NCI-H2107 treated with DMSO at 0.1 percent for 48 hours (cell line): ENCODE data around the gene ITGA2B.
"Not testable (repeated sequence)": the region's sequence is repeated elsewhere in the genome, so short reads cannot be mapped to it uniquely, and the experiment has no call there.

Source experiments
- DNase-seq: peaks from one replicate; lab custom pipeline; 2025; ENCODE audit not compliant: unreplicated experiment; lab: John Stamatoyannopoulos, UW

Gene ITGA2B

GRCh38 chr17:44333371-44333770 is 56.1 kb downstream of the ITGA2B start:
- DNase-seq: no peak

DNA sequence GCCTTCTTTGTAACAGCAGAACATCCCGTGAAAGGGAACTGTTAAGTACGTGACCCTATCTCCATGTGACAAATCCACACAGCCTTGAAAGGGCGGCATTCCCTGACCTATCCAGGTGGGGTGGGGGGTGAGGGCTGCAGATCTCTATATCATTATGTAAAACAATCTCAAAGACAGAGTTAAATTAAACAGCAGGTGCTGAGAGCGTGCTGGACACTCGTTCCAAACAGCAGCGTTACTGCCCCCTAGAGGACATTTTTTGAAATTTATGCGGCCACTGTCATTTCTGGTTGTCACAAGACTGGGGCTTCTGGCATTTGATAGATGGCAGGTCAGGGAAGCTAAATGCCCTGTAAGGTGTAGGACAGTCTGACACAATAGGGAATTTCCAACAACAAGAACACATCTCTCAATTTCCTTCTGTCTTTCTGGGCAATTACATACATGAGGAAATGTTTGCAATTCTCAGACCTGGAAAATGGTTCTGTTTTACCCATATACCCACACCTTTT is 58.1 kb downstream of the ITGA2B start:
- peak; percentile 45 for DNase-seq

GRCh38 chr17:44330263-44330662 is 59.2 kb downstream of the ITGA2B start:
- DNase-seq: not testable (repeated sequence)

- DNase-seq: not testable (repeated sequence)
These were observed 59.9 kb downstream of the ITGA2B start for GRCh38 chr17:44329516-44329915.

DNA sequence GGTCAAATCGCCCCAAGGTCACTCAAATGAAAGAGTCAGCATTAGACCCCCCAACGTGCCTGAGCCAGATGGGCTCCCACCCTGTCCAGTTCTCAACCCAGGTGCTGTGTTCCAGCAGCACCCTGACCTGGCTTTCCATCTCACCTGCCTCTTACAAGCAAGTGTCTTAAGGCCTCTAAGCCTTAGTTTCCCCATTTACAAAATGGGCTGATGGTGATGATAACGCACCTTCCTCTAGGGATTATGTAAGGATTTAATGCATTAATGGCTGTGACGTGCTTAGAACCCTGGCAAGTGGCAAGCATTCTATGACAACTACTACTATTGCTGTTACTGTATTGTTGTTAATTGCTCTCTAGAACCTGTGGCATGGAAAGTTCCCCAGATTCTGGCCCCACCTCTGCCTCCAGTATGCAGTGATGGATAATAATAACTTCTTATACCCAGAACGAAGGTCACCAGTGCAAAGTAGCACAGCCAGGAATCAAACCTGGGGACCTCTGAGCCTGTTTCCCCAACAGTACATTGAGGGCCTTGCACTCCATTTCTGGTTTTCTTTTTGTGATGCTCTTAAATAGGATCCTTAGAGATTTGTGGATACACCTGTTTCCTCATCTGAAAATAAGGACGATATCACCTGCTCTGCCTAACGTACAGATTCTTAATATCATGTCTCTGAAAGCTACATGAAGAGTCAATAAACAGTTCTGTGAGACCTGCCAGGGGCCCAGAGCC is 61.6 kb downstream of the ITGA2B start:
- no peak for DNase-seq

GRCh38 chr17:44326861-44327444 is 62.5 kb downstream of the ITGA2B start:
- DNase-seq: peak; percentile 87

- DNase-seq: peak; percentile 27
These were observed 64.7 kb downstream of the ITGA2B start, which contains the start of gene SLC25A39 for GRCh38 chr17:44324571-44325275. Gene SLC25A39, minus strand, starts transcription at chr17:44324823. Its CDS starts 1,261 bp downstream, at chr17:44323562.

DNA sequence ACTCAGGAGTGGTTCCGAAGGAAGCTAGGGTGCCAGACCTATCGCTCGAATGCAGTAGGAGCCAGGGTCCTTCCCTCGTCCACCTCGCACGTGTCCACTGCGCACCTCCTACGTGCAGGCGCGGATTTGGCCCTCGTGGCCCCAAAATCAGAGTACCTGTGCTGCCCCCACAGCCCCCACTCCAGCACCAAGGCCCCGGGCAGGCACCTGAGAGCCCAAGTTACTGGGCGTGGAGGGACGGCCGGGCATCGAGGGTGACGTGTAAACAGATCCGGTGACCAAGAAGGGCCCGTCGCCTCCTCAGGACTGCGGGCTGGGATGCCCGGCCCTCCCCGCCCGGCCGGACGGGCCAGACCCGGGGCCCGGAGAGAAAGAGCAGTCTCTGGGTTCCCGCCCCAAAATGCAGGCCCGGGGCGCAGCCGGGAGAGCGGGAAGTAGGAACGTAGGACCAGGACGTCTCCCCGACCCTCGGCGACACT is 65.3 kb downstream of the ITGA2B start:
- no peak for DNase-seq

DNA sequence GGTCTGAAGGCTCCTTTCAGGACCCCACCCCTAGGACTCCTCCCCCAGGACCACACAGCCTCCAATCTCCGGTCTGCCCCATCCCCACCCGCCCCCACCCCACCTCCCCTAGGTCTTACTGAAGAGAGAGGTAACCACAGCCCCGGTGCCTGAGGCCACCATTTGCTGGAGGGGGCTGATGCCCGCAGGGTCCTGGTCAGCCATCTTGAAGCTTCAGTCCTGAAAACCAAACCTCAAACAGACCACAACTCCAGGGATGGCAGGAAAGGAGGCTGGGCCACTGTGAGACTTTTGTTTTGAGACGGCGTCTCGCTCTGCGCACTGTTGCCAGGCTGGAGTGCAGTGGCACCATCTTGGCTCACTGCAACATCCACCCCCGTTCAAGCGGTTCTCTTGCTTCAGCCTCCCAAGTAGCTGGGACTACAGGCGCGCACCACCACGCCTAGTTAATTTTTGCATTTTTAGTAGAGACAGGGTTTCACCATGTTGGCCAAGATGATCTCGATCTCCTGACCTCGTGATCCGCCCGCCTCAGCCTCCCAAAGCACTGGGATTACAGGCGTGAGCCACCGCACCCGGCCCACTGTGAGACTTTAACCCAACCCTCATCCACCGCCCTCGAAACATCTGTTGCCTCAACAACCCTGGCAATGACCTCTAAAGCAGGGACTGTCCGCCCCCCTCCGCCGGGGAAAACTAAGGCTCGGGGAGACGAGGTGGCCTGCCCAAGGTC is 65.9 kb downstream of the ITGA2B start:
- DNase-seq: no peak

DNA sequence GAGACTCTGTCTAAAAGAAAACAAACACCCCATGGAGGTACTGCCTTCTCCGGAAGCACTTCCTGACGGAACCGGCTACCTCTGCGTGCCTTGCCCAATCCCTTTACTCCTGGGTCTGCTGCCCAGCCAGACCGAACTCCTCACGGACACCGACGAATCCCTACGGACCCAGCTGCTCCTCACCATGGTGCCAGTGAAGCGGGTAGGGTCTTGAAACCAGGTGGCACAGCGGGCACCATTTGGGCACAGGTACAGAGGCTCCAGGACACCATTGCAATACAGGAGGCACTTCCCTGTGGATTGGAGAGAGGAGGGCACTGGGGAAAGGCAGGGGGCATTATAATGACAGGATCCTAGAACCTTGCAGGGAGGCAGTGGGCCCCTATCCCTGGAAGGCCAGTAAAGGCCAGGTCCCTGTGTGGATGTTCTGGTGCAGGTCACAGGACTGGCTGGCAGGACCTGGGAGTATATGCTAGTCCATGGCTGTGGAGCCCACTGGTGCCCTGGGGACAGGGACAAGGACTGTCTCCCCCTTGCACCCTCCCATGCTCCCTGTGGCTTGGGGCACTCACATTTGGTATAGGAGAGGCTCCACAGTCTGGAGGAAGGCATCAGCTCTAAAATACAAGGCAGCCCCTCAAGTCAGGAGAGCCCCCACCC is 67.1 kb downstream of the ITGA2B start:
- no peak for DNase-seq
